GM19467 (cell line): ENCODE measurements around the gene RAB8B.

Experiments used
- ATAC-seq: cut with Tn5 transposase; IDR thresholded peaks from one replicate; pipeline ENCODE4 v1.9.1; 2021; ENCODE audit warnings: mild to moderate bottlenecking, moderate library complexity; ENCODE audit not compliant: unreplicated experiment

The RAB8B gene

GRCh38 chr15:63188926-63189871 is at the start of gene RAB8B:
Gene RAB8B, plus strand, starts transcription at chr15:63189606. Its CDS starts 19 bp downstream, at chr15:63189625.
- peak; percentile 72 for ATAC-seq

- no peak for ATAC-seq
Observed at GRCh38 chr15:63140936-63141335, 48.5 kb upstream of the RAB8B start.

- no peak for ATAC-seq
Observed at GRCh38 chr15:63145426-63145825, 44.0 kb upstream of the RAB8B start.

GRCh38 chr15:63146684-63147083 is 42.7 kb upstream of the RAB8B start:
- no peak for ATAC-seq

- ATAC-seq = no peak
Observed at GRCh38 chr15:63151665-63152064, 37.7 kb upstream of the RAB8B start.

- no peak for ATAC-seq
Observed at GRCh38 chr15:63155486-63155885, 33.9 kb upstream of the RAB8B start.

- ATAC-seq = no peak
Observed at GRCh38 chr15:63156086-63156710, 33.2 kb upstream of the RAB8B start.

GRCh38 chr15:63156755-63157117 is 32.7 kb upstream of the RAB8B start:
- ATAC-seq = no peak

- ATAC-seq = peak; percentile 89
Observed at GRCh38 chr15:63157118-63157843, 32.1 kb upstream of the RAB8B start, which contains the start of gene RPS27L. Gene RPS27L, minus strand, starts transcription at chr15:63157477. Its CDS starts 72 bp downstream, at chr15:63157405.

GRCh38 chr15:63157891-63158431 is 31.4 kb upstream of the RAB8B start:
- no peak for ATAC-seq

- ATAC-seq = no peak
Observed at GRCh38 chr15:63160638-63161037, 28.8 kb upstream of the RAB8B start.

- ATAC-seq = no peak
Observed at GRCh38 chr15:63163217-63163616, 26.2 kb upstream of the RAB8B start.

- no peak for ATAC-seq
Observed at GRCh38 chr15:63165166-63165859, 24.1 kb upstream of the RAB8B start.

- ATAC-seq = no peak
Observed at GRCh38 chr15:63166219-63166618, 23.2 kb upstream of the RAB8B start.

- ATAC-seq = no peak
Observed at GRCh38 chr15:63169788-63170187, 19.6 kb upstream of the RAB8B start.

- no peak for ATAC-seq
Observed at GRCh38 chr15:63172376-63172775, 17.0 kb upstream of the RAB8B start.

GRCh38 chr15:63172851-63173451 is 16.5 kb upstream of the RAB8B start:
- no peak for ATAC-seq

GRCh38 chr15:63176302-63176701 is 13.1 kb upstream of the RAB8B start:
- ATAC-seq = no peak

- no peak for ATAC-seq
Observed at GRCh38 chr15:63178034-63178433, 11.4 kb upstream of the RAB8B start.

- no peak for ATAC-seq
Observed at GRCh38 chr15:63180746-63181145, 8.7 kb upstream of the RAB8B start.
